HG03575 (cell line): ENCODE measurements around the gene MPP1.
"Not testable (repeated sequence)": the region's sequence is repeated elsewhere in the genome, so short reads cannot be mapped to it uniquely, and the experiment has no call there.

Source experiments
- ATAC-seq: cut with Tn5 transposase; IDR thresholded peaks from one replicate; pipeline ENCODE4 v1.9.1; 2021; ENCODE audit not compliant: unreplicated experiment, insufficient number of reproducible peaks, low FRiP score; ENCODE audit errors: extremely low read depth

MPP1 gene

GRCh38 chrX:154804957-154805695, at the start of gene MPP1:
MPP1 (minus strand) TSS chrX:154805485; CDS start chrX:154805373, 112 bp downstream.
- ATAC-seq, result no peak

GRCh38 chrX:154850957-154851611, 45.8 kb upstream of the MPP1 start:
- ATAC-seq, result no peak

- ATAC-seq, result no peak
Measured at GRCh38 chrX:154840856-154841255, 35.6 kb upstream of the MPP1 start.

- ATAC-seq, result no peak
Measured at GRCh38 chrX:154836163-154836562, 30.9 kb upstream of the MPP1 start.

- ATAC-seq, result no peak
Measured at GRCh38 chrX:154834562-154834961, 29.3 kb upstream of the MPP1 start, which contains the start of gene SMIM9. SMIM9 (minus strand) TSS chrX:154834662; CDS start chrX:154830856, 3,806 bp downstream.

GRCh38 chrX:154833746-154834274, 28.5 kb upstream of the MPP1 start:
- ATAC-seq, result no peak

- ATAC-seq, result no peak
Measured at GRCh38 chrX:154829926-154830442, 24.7 kb upstream of the MPP1 start.

GRCh38 chrX:154829134-154829533, 23.8 kb upstream of the MPP1 start:
- no peak for ATAC-seq

GRCh38 chrX:154828016-154828408, 22.7 kb upstream of the MPP1 start:
- no peak for ATAC-seq

GRCh38 chrX:154827194-154828015, 22.1 kb upstream of the MPP1 start:
- ATAC-seq, result peak; percentile 55

GRCh38 chrX:154825586-154825985, 20.3 kb upstream of the MPP1 start:
- not testable (repeated sequence) for ATAC-seq

- ATAC-seq, result no peak
Measured at GRCh38 chrX:154824638-154825037, 19.4 kb upstream of the MPP1 start.

- ATAC-seq, result no peak
Measured at GRCh38 chrX:154822029-154822428, 16.7 kb upstream of the MPP1 start.

GRCh38 chrX:154821523-154821922, 16.2 kb upstream of the MPP1 start:
- ATAC-seq, result no peak

- no peak for ATAC-seq
Measured at GRCh38 chrX:154819771-154820341, 14.6 kb upstream of the MPP1 start.

GRCh38 chrX:154818916-154819770, 13.9 kb upstream of the MPP1 start:
- no peak for ATAC-seq

- ATAC-seq, result not testable (repeated sequence)
Measured at GRCh38 chrX:154817048-154817618, 11.8 kb upstream of the MPP1 start.
